HG03342 (cell line): ENCODE results near the gene UBR4.
"Not testable (repeated sequence)": the region's sequence is repeated elsewhere in the genome, so short reads cannot be mapped to it uniquely, and the experiment has no call there.

ENCODE experiments used
- ATAC-seq: cut with Tn5 transposase; IDR thresholded peaks from one replicate; pipeline ENCODE4 v1.9.1; 2021; ENCODE audit warnings: mild to moderate bottlenecking, moderate library complexity; ENCODE audit not compliant: unreplicated experiment

UBR4 gene

DNA sequence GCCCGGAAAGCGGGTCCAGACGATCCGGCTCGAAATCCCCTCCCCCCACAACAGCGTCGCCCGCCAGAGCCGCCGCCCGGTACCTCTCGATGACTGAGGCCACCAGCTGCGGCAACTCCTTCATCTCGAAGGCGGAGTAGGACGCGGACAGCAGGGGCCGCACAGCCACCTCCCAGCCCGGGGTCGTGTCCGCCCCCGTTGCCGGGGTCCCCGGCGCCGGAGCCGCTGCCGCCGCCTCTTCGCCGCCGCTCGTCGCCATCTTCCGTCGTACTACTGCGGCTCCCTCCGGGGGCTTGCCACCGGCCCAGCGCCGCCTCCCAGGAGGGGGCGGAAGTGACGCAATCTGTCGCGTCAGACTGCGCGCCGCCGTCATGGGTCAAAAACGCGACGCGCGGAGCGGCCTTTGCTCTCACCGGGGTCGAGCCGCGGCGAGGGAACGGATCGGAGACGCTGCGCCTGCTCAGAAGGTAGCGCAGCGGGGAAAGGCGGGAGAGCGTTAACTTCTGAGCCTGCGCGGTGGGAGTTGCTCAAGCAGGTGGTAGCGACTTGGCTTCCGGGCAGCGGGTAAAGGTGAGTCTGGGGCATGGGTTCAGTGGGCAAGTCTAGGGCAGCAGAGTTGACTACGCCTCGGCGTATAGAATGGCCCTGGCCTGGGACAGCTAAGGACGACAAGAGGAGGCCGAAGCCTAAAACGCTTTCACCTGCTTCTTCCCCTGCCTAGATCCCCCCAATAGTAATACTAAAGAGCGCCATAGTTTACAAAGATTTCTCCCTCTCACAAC, at the start of gene UBR4:
TSS of gene UBR4 (minus strand) at position 277 of the 782 bp plus-strand sequence. CDS start at position 259, 18 bp downstream.
- ATAC-seq: peak; percentile 82

DNA sequence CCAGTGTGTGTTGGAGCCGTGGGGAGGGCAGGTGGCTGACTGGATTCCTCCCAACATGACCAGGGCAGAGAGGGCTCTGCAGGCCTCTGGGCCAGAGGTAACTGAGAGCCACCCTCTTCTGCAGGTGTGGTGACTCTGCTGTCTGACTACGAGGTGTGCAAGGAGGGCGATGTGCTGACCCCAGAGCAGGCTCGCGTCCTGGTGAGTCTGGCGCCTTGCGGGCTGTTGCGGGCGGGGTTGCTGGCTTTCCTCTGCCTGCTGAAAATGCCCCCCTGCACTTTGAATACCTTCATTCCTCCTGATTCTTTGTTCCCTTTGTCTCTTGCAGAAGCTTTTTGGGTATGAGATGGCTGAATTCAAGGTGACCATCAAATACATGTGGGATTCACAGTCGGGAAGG, 48.3 kb upstream of the UBR4 start:
- no peak for ATAC-seq

DNA sequence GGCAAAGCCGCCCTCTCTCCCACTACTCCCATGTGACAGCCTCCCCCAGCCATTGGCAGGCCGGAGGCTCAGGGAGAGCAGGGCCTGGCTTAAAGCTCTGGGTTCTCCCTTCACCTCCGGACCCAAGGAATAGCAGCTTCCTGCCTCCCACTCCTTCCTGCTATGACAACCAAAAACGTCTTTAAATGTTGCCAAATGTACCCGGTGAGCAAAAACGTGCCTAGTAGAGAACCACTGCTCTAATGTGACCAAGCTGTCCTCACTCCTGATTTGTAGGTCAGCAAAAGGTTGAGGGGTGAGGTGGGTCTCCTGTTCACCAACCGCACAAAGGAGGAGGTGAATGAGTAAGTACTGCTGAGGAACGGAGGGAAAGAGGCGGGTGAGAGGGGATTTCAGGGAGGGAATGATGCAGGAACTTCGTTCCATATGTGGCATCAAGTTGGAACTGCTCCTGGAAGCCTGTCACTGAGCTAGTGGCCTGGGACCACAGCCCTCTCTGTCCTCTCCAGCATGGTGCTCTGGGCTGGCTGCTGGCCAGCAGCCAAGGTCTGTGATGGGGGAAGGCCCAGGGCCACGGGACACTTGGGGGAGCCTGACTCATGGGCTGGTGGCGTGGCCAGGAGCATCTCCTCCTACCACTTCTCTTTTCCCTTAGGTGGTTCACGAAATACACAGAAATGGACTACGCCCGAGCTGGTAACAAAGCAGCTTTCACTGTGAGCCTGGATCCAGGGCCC, 47.3 kb upstream of the UBR4 start:
- no peak for ATAC-seq

DNA sequence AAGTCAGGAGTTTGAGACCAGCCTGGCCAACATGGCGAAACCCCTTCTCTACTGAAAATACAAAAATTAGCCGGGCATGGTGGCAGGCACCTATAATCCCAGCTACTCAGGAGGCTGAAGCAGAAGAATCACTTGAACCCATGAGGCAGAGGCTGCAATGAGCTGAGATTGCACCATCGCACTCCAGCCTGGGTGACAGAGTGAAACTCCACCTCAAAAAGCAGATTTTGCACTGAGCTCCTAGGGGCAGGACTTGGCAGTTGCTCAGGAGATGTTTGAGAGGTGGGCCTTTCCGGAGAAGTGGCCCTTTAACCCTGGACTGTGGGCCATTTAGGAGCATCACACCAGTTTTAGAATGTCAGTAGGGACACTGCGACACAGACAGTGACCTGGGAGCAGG, 46.2 kb upstream of the UBR4 start:
- not testable (repeated sequence) for ATAC-seq

DNA sequence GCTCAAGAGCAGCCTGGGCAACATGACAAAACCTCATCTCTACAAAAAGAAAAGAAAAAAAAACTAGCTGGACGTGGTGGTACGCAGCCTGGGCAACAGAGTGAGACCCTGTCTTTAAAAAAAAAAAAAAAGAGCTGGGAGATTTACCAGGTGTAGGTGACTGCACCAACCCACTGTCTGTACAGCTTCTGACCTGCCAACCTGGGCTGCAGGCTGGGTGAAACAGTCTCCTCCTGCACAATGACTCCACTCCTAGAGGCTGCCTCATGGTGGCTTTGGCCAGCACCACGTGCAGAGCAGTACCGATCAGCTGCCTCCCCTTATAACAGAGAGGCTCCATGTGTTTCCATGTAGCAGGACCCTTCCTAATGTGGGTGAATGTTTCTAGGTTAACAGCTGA, 45.2 kb upstream of the UBR4 start:
- ATAC-seq: no peak

DNA sequence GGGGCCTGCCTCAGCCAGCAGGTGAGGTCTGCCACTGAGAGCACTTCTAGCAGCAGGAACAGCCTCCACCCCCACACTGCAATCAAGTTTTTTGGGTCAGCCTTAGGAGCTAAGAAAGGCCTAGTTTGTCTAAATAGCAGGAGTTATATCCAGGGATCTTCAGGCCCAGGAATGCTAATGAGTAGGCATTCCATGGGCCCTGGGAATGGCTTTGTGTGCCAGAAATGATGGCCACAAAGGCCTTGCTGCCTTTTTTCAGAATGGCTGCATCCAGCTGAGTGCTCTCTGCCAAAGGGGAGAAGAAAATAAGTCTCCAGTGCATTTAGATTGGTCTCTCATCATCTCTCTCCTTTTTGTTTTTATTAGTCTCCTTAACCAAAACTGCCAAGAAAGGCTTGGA, 44.4 kb upstream of the UBR4 start:
- no peak for ATAC-seq

DNA sequence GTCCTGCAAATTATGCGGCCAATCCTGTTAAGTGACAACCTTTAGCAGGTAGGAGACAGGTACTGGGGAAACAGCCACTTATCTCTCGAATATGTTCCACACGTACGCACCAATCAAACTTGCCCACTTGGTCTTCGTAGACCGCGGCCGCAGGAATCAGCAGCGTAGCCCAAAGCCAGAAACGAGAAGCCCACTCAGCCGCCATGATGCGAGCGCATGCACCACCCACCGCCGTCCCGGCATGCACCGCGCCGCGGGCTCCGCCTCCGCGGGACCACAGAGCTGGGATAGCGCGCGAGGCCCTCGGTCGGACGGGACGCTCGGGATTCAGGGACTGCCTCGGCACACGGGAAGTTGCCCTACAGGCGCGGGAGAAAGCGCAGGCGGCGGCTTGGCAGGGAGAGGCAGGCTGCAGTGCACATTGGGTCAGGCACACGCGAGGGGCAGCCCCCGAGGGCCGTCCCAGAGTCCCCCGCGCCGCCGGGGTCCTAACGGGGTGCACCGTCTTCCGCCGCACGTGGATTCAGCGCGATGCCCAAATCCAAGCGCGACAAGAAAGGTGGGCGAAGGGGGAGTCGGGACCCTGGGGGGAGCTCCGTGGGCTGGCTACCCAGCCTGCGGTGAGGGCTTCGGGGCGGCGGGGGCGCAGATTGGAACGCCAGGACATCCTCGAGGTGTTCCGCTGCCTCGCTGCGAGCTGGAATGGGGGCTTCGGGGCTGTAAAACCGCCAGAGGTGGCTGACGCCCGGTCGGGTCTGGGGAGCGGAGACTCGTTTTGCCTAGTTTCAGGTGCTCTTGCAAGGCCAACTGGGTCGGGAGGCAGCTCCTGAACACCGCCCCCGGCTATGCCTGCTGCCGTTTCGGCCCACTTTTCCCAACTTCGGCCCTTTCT, 41.5 kb upstream of the UBR4 start, which contains the start of the genes EMC1 and MRTO4:
TSS of gene EMC1 (minus strand) at position 220 of the 892 bp plus-strand sequence. CDS start at position 205, 15 bp downstream.
TSS of gene MRTO4 (plus strand) at position 501 of the 892 bp plus-strand sequence. CDS start at position 532, 31 bp downstream.
- ATAC-seq: peak; percentile 72

DNA sequence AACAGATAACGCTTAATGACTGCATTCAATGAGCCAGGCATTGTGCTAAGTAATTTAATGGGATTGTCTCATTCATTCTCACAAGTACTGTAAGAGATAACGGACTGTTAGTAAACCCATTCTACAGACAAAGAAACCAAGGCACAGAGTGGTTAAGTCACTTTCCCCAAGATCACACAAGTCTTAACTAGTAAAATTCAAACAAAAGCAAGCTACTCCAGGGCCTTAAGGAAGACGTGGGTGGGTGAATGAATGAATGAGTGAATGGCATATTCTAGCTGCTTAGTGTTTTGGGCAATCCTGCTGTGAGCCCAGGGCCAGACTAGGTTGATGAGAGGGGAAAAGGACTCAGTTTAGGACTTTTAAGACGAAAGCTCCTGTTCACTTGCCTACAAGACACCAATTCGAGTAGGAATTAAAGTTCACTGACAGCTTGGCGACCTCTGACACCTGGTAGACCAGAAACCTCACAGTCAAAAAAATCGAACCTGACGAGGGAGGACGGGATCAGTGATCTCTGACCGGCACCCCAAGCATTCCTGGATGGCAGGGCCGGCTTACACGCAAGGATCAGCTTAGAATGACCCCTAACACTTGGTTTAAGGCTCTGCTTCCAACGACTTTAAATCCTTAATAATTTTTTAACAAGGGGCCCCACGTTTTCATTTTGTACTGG, 40.7 kb upstream of the UBR4 start:
- ATAC-seq: no peak

DNA sequence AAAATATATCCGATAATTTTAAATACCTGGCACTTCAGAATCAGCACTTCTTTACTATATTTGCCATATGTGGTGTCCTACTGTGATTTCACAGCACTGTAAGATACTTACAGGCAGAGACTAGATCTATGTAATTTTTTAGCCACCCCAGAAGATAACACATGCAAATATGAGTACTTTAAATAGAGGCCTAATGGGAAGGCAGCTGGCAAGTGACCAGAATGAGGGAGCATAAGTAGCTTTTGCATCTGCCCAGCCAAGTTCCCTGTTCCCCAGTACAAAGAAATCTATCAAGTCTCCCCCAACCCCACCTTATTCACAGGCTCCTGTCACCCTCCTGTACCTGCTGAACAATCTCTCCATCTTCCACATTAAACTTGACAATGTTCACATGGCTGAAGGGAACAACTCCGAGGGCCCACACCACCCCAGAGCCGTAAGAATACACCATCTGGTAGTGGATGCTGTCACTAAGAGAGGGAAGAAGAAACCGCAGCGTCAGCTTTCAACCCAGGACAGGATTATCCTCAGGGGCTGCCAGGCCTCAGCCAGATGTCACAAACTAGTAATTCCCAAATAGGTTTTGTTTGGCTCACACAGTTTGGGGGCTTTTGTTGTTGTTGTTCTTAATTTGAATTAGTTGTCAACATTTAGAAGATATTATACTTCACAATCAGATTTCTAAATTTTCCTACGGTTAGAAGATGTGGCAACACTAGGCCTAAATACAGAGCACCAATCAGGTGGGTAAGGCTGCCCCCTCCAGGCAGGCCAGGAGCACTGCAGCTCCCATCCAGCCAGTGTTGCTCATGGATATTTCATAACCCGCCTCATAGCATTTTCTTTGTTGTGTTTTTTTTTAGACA, 30.8 kb upstream of the UBR4 start:
- ATAC-seq: no peak

DNA sequence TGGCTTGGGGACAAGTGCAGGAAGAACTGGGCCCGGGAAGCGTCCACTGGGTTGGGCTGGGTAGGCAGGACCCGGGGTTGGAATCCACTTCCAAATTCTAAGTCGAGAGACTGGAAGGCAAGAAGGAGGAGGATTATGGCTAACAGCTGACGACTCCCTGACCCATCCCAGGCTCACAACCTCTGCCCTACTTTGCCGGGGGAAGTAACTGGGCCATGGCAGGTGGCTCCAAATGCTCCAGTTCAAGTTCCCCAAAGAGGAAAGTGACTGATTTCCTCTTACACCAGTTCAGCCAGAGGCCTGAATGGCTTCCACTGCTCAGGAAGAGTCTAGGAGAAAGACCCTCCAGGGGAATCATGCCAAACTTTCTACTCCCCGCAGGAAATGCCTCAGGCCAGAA, 29.8 kb upstream of the UBR4 start:
- ATAC-seq: no peak

DNA sequence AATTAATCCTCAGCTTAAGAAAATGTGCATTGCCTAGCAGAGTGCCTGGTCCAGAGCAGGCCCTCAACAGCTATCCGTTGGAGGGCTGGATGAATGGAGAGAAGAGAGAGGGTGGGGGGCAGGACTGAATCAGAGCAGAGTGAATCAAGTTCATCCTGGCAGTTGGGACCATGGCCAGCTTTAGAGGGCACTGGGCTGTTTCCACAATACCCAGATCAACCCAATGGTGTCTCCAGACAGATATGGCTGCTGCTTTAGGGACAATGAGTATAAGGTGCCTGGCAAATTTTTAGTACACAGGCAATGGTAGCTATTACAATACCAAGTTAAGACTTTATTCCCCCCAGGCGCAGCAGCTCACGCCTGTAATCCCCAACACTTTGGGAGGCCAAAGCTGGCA, 24.2 kb upstream of the UBR4 start:
- no peak for ATAC-seq

DNA sequence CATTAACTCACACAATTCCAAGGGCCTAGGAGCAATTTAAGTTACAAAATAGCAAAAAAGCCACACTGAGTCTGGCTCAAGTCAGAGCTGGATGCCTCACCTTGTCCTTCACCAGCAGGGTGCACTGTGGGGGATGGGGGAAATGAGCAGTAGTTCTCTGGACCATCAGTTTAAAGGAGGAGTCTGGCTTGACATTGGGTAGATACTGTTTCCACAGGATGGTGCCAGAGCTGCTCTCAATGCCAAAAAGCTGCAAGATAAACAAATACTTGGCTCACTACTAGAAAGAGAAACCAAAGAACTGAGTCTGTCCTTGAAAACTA, 22.4 kb upstream of the UBR4 start:
- no peak for ATAC-seq

DNA sequence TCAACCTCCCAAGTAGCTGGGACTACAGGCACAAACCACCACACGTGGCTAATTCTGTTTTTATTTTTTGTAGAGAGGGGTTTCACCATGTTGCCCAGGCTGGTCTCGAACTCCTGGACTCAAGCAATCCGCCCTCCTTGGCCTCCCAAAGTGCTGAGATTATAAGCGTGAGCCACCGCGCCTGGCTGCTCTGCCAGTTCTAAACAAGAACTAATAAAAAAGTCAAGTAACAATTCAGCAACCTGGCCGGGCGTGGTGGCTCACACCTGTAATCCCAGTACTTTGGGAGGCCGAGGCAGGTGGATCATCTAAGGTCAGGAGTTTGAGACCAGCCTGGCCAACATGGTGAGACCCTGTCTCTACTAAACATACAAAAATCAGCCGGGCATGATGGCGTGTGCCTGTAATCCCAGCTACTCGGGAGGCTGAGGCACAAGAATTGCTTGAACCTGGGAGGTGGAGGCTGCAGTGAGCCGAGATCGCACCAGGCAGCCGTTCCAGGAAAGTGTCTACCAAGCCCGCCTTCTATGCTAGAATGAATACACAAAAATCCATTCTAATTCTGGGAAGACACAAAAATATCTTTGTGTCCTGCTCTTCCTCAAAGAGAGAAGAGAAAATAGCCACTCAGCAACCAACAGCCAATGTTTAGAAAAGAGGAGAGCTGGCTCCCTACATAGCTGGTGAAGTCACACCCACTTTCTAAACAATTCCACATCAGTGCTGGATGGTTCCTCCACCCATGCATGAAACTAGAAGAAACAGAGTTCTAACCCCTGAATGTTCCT, 21.9 kb upstream of the UBR4 start:
- ATAC-seq: not testable (repeated sequence)

DNA sequence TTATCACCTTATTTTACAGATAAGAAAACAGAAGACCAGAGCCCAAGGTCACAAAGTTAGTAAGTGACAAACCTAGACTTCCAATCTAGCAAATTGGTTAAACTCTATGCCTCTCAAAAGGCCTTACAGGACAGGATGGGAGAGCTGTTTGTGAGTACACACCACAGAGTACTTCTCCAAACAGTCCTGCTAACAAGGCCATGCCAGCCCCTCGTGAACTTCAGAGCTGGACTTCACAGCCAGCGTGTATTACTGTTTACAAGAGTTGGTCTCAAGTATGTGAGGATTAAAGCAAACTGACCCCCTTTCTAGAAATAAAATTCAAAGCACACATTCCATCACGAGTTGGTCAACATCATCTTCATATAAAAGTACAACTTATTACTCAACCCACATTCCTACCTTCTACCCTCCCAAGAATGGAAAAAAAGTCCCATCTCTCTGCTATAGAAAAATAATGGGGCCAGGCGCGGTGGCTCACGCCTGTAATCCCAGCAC, 19.8 kb upstream of the UBR4 start:
- no peak for ATAC-seq

DNA sequence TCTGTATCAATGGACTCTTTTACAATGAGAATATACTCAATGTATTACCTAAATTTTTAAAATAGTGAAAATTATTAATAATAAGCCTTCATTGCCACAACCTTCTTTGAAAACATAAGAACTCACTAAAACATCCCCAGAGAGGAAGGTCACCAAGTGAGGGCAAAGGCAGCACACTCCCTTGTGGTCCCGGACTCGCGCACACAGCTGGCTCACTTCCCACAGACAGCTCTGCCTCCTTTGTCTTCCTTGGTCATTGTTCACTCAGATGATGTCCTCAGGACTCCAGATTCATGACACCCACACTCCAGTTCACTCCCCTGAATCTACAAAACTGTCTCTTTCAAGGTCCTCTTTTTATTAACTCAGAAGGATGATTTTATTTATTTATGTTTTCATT, 19.2 kb upstream of the UBR4 start:
- ATAC-seq: no peak

DNA sequence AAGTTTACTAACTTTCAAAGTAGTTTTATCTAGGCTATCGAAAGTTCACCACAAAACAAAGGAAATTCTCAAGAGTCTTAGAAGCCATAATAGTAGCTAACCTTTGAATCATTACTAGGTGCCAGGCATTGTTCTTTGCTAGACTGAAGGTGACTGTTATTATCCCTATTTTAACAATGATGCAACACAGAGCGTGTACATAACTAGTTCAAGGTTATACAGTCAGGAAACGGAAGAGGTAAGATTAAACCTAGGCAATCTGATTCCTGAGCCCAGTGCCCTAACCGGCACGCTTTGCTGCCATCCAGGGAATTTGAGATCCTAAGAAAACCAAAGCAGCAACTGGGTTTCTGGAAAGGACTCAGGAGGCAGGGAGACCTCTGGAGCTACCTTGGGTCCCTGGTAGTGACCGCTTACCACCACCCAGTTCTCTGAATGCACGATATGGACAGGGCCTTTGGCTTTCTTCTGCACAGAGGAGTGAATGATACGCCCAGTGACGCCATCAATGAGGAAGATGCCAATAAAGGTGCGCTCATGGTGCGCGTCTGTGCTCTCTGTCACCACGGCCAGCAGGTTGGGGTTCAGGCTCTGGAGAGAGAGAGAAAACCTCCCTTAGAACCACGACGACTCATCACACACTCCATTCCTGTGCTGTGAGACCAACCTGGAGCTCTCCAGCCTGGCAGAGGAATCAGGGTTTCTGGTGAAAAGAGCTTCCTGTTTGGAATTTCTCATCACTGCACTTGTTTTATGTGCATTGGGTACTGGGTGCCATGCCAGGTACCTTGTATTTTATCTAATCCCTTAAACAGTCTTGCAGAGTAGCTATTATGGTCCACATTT, 13.1 kb upstream of the UBR4 start:
- ATAC-seq: no peak

DNA sequence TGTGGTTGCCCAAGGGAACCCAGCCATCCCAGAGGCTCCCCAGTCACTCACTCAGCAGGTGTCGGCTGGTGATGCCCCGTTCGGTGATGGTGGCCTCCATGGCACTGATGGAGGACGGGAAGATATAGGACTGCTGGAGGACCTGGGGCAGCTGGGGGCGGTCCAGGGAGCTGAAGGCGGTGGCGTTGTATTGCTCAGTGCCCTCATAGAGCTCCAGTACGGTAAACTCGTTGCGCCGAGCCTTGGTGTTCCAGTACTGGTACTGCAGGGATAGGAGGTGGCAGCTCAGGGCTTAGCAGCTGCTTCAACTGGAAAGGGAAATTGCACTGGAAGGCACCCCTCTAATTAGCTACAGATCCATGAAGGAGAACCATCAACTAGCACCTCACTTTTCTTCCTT, 12.5 kb upstream of the UBR4 start:
- ATAC-seq: no peak

DNA sequence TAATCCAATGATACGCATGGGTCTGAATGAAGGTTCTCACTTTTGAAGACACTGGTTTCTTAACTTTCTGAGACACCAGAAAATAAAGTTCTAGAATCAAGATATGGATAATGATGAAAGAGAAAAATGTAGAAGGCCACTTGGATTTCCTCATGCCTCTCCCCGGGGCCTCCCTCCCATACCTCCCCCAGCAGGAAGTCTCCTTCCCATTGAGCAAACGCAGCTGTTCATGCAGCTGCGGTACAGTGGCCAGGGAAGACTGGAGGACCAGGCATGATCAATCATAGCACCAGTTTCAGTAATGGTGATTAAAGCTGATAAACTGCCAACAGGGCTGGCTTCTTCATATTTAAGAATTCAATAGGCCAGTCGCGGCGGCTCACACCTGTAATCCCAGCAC, 10.9 kb upstream of the UBR4 start:
- no peak for ATAC-seq
